ENCODE measurements around the gene LIAS.

Gene LIAS

GRCh38 chr4:39441593-39441992, 17.3 kb upstream of the LIAS start:
- Histone ChIP-seq H3K27me3 (ENCODE audit: low read depth, low read length) (0 out of 2 replicates have a peak, but pooled peaks cover 2% of the 10 kb centered on the region), H3K36me3 (replicated peaks; ENCODE audit: low read depth, low read length) (peaks cover 1% of the 10 kb centered on the region), H3K9me3 (ENCODE audit: insufficient read depth, low read length) (no peaks in the 10 kb centered on the region), H3K4me2 (ENCODE audit: low read length) (no peak overlapping the region), H3K9ac (ENCODE audit: low read length) (no peak overlapping the region), H2AFZ (ENCODE audit: low read depth, low read length) (no peak overlapping the region), H4K20me1 (ENCODE audit: insufficient read depth, low read length) (no peaks in the 10 kb centered on the region), H3K4me1 (ENCODE audit: low read length) (no peaks in the 10 kb centered on the region), H3K79me2 (ENCODE audit: low read length) (no peaks in the 10 kb centered on the region), H3K4me3 (ENCODE audit: low read length) (no peak overlapping the region), H3K27ac (ENCODE audit: low read length) (no peak overlapping the region)
- TF ChIP-seq CTCF (IDR thresholded peaks at IDR 0.05; ENCODE audit: low read depth, low read length), result no peak
- TF ChIP-seq EZH2phosphoT487 (IDR thresholded peaks at IDR 0.05; ENCODE audit: low read depth), result no peak

GRCh38 chr4:39442998-39443397, 15.9 kb upstream of the LIAS start:
- no peaks in the 10 kb centered on the region; the same call in 1 of the 2 replicates for H4K20me1 ChIP-seq (ENCODE audit: insufficient read depth, low read length)
- H3K9me3 ChIP-seq (ENCODE audit: insufficient read depth, low read length), result no peaks in the 10 kb centered on the region
- H3K79me2 ChIP-seq (ENCODE audit: low read length), result no peaks in the 10 kb centered on the region
- no peak for TF ChIP-seq EZH2phosphoT487 (IDR thresholded peaks at IDR 0.05; ENCODE audit: low read depth)
- TF ChIP-seq CTCF (IDR thresholded peaks at IDR 0.05; ENCODE audit: low read depth, low read length), result no peak
- H3K4me3 ChIP-seq (ENCODE audit: low read length), result no peak overlapping the region
- H3K27ac ChIP-seq (ENCODE audit: low read length), result no peak overlapping the region
- no peak overlapping the region for H3K4me2 ChIP-seq (ENCODE audit: low read length)
- no peak overlapping the region for H3K9ac ChIP-seq (ENCODE audit: low read length)
- no peaks in the 10 kb centered on the region for H3K27me3 ChIP-seq (ENCODE audit: low read depth, low read length)
- peaks cover 14% of the 10 kb centered on the region for H3K36me3 ChIP-seq (replicated peaks; ENCODE audit: low read depth, low read length)
- H2AFZ ChIP-seq (ENCODE audit: low read depth, low read length), result no peak overlapping the region
- H3K4me1 ChIP-seq (ENCODE audit: low read length), result no peaks in the 10 kb centered on the region

- TF ChIP-seq CTCF (IDR thresholded peaks at IDR 0.05; ENCODE audit: low read depth, low read length) (no peak), EZH2phosphoT487 (IDR thresholded peaks at IDR 0.05; ENCODE audit: low read depth) (no peak)
- Histone ChIP-seq H3K4me3 (ENCODE audit: low read length) (no peak overlapping the region), H3K36me3 (replicated peaks; ENCODE audit: low read depth, low read length) (peaks cover 39% of the 10 kb centered on the region), H4K20me1 (ENCODE audit: insufficient read depth, low read length) (peaks cover 13% of the 10 kb centered on the region; the same call in 1 of the 2 replicates), H3K4me1 (ENCODE audit: low read length) (no peaks in the 10 kb centered on the region), H3K9ac (ENCODE audit: low read length) (no peak overlapping the region), H3K9me3 (ENCODE audit: insufficient read depth, low read length) (no peaks in the 10 kb centered on the region), H3K27me3 (ENCODE audit: low read depth, low read length) (no peaks in the 10 kb centered on the region), H3K4me2 (ENCODE audit: low read length) (no peak overlapping the region), H2AFZ (ENCODE audit: low read depth, low read length) (no peak overlapping the region), H3K27ac (ENCODE audit: low read length) (no peak overlapping the region), H3K79me2 (ENCODE audit: low read length) (no peaks in the 10 kb centered on the region)
Measured at GRCh38 chr4:39446483-39446841, 12.4 kb upstream of the LIAS start.

GRCh38 chr4:39446842-39447573, 11.8 kb upstream of the LIAS start:
- Histone ChIP-seq H3K27ac (ENCODE audit: low read length) (no peak overlapping the region), H3K4me2 (ENCODE audit: low read length) (no peak overlapping the region), H3K4me3 (ENCODE audit: low read length) (no peak overlapping the region), H3K9ac (ENCODE audit: low read length) (no peak overlapping the region), H3K9me3 (ENCODE audit: insufficient read depth, low read length) (no peaks in the 10 kb centered on the region), H3K36me3 (replicated peaks; ENCODE audit: low read depth, low read length) (peaks cover 44% of the 10 kb centered on the region), H2AFZ (ENCODE audit: low read depth, low read length) (no peak overlapping the region), H3K4me1 (ENCODE audit: low read length) (no peaks in the 10 kb centered on the region), H3K79me2 (ENCODE audit: low read length) (no peaks in the 10 kb centered on the region), H4K20me1 (ENCODE audit: insufficient read depth, low read length) (peaks cover 17% of the 10 kb centered on the region; the same call in 1 of the 2 replicates), H3K27me3 (ENCODE audit: low read depth, low read length) (no peaks in the 10 kb centered on the region)
- no peak for TF ChIP-seq CTCF (IDR thresholded peaks at IDR 0.05; ENCODE audit: low read depth, low read length)
- TF ChIP-seq EZH2phosphoT487 (IDR thresholded peaks at IDR 0.05; ENCODE audit: low read depth), result no peak
